T-helper 17 cell (primary cell): ENCODE results near the gene PTPRT. TPM values are rescaled to one million over a fixed set of nuclear protein-coding genes. Genes with fewer than 3 reads are reported as not detected.

Source experiments
- ATAC-seq: fragments of 150-1000 bp; cut with Tn5 transposase; 2 replicates; pipeline ENCODE4 v1.10.0; 2021; ENCODE audit warnings: mild to moderate bottlenecking, moderate library complexity
- DNase-seq, 3 donors: peaks; one replicate each; pipeline versions ENCODE4 v3.0.0 to v3.0.0-alpha.2; 2020 to 2021
- H3K9me3 ChIP-seq: one replicate; pipeline ENCODE4 v1.7.0; 2013; ENCODE audit warnings: low read length, mild to moderate bottlenecking; ENCODE audit not compliant: control insufficient read depth, poor library complexity, severe bottlenecking
- H3K27ac Mint-ChIP-seq: one replicate; pipeline ENCODE4 v1.8.0; 2022; ENCODE audit warnings: mild to moderate bottlenecking, moderate library complexity, mixed read lengths
- H3K27me3 Mint-ChIP-seq: one replicate; pipeline ENCODE4 v1.8.0; 2022; ENCODE audit warnings: mixed read lengths
- H3K36me3 Mint-ChIP-seq: one replicate; pipeline ENCODE4 v1.8.0; 2022; ENCODE audit warnings: low read depth, mixed read lengths
- H3K4me1 Mint-ChIP-seq: one replicate; pipeline ENCODE4 v1.8.0; 2022; ENCODE audit warnings: mild to moderate bottlenecking, mixed read lengths
- H3K4me3 Mint-ChIP-seq: one replicate; pipeline ENCODE4 v1.8.0; 2022; ENCODE audit warnings: mild to moderate bottlenecking, moderate library complexity, mixed read lengths
- total RNA-seq, 4 donors: library from RNA in 2 of 4; stranded (reverse) in 2 of 4; gene quantifications; one replicate each; pipeline ENCODE4 v1.2.3 and lab custom pipeline; 2022 to 2026

The PTPRT gene
- total RNA-seq, 2 donors from 2014 or later: not detected

- H3K4me3 Mint-ChIP-seq: no peak overlapping the region
- H3K4me1 Mint-ChIP-seq: no peaks in the 10 kb centered on the region
- ATAC-seq (no peak), DNase-seq (no peak)
- H3K9me3 ChIP-seq: no peaks in the 10 kb centered on the region
- H3K36me3 Mint-ChIP-seq: peaks cover 2% of the 10 kb centered on the region
- no peaks in the 10 kb centered on the region for H3K27me3 Mint-ChIP-seq
- H3K27ac Mint-ChIP-seq: no peak overlapping the region
These were observed 202.2 kb downstream of the PTPRT start for GRCh38 chr20:42987376-42988114.

- no peaks in the 10 kb centered on the region for H3K9me3 ChIP-seq
- no peaks in the 10 kb centered on the region for H3K27me3 Mint-ChIP-seq
- ATAC-seq (no peak), DNase-seq (no peak)
- H3K4me1 Mint-ChIP-seq: no peaks in the 10 kb centered on the region
- no peak overlapping the region for H3K27ac Mint-ChIP-seq
- no peak overlapping the region for H3K4me3 Mint-ChIP-seq
- peaks cover 2% of the 10 kb centered on the region for H3K36me3 Mint-ChIP-seq
These were observed 203.4 kb downstream of the PTPRT start for GRCh38 chr20:42986143-42986773.

GRCh38 chr20:42985628-42986027, 204.1 kb downstream of the PTPRT start:
- Mint-ChIP-seq H3K4me1 (no peaks in the 10 kb centered on the region), H3K27ac (no peak overlapping the region), H3K27me3 (no peaks in the 10 kb centered on the region), H3K36me3 (peaks cover 2% of the 10 kb centered on the region), H3K4me3 (no peak overlapping the region)
- ATAC-seq (no peak), DNase-seq (no peak)
- H3K9me3 ChIP-seq: no peaks in the 10 kb centered on the region

- H3K27ac Mint-ChIP-seq: no peak overlapping the region
These were observed 207.5 kb downstream of the PTPRT start for GRCh38 chr20:42982218-42982617.

GRCh38 chr20:42981253-42981652, 208.5 kb downstream of the PTPRT start:
- no peak overlapping the region for H3K4me3 Mint-ChIP-seq
- DNase-seq (no peak), ATAC-seq (no peak)
- peaks cover 2% of the 10 kb centered on the region for H3K36me3 Mint-ChIP-seq
- H3K27ac Mint-ChIP-seq: no peak overlapping the region
- H3K27me3 Mint-ChIP-seq: no peaks in the 10 kb centered on the region
- no peaks in the 10 kb centered on the region for H3K9me3 ChIP-seq
- H3K4me1 Mint-ChIP-seq: no peaks in the 10 kb centered on the region

More at GRCh38 chr20:42982218-42982617, 207.5 kb downstream of the PTPRT start:
- Mint-ChIP-seq H3K4me1 (no peaks in the 10 kb centered on the region), H3K36me3 (peaks cover 2% of the 10 kb centered on the region), H3K27me3 (no peaks in the 10 kb centered on the region), H3K4me3 (no peak overlapping the region)
- H3K9me3 ChIP-seq: no peaks in the 10 kb centered on the region
- no peak for ATAC-seq
- DNase-seq: no peak

GRCh38 chr20:42979720-42980119, 210.0 kb downstream of the PTPRT start:
- H3K9me3 ChIP-seq: no peaks in the 10 kb centered on the region
- no peak overlapping the region for H3K4me3 Mint-ChIP-seq
- H3K4me1 Mint-ChIP-seq: no peaks in the 10 kb centered on the region
- no peak overlapping the region for H3K27ac Mint-ChIP-seq
- no peaks in the 10 kb centered on the region for H3K27me3 Mint-ChIP-seq
- H3K36me3 Mint-ChIP-seq: peaks cover under 1% of the 10 kb centered on the region
- no peak for DNase-seq
- no peak for ATAC-seq

- Mint-ChIP-seq H3K27me3 (no peaks in the 10 kb centered on the region), H3K36me3 (no peaks in the 10 kb centered on the region), H3K4me3 (no peak overlapping the region), H3K27ac (no peak overlapping the region), H3K4me1 (no peaks in the 10 kb centered on the region)
- no peaks in the 10 kb centered on the region for H3K9me3 ChIP-seq
- ATAC-seq (no peak), DNase-seq (no peak)
These were observed 211.3 kb downstream of the PTPRT start for GRCh38 chr20:42978184-42978974.

- H3K9me3 ChIP-seq: no peaks in the 10 kb centered on the region
- Mint-ChIP-seq H3K27me3 (no peaks in the 10 kb centered on the region), H3K27ac (no peak overlapping the region), H3K4me1 (no peaks in the 10 kb centered on the region), H3K4me3 (no peak overlapping the region), H3K36me3 (no peaks in the 10 kb centered on the region)
- ATAC-seq (no peak), DNase-seq (no peak)
These were observed 213.7 kb downstream of the PTPRT start for GRCh38 chr20:42975974-42976373.

- no peak overlapping the region for H3K4me3 Mint-ChIP-seq
- no peaks in the 10 kb centered on the region for H3K4me1 Mint-ChIP-seq
These were observed 215.4 kb downstream of the PTPRT start for GRCh38 chr20:42974347-42974746.

GRCh38 chr20:42972591-42972990, 217.1 kb downstream of the PTPRT start:
- no peak overlapping the region for H3K4me3 Mint-ChIP-seq
- no peak for DNase-seq
- H3K9me3 ChIP-seq: no peaks in the 10 kb centered on the region
- H3K4me1 Mint-ChIP-seq: no peaks in the 10 kb centered on the region
- ATAC-seq: no peak
- H3K36me3 Mint-ChIP-seq: no peaks in the 10 kb centered on the region
- H3K27me3 Mint-ChIP-seq: no peaks in the 10 kb centered on the region
- no peak overlapping the region for H3K27ac Mint-ChIP-seq

More at GRCh38 chr20:42974347-42974746, 215.4 kb downstream of the PTPRT start:
- ATAC-seq (no peak), DNase-seq (no peak)
- H3K27ac Mint-ChIP-seq: no peak overlapping the region
- H3K9me3 ChIP-seq: no peaks in the 10 kb centered on the region
- no peaks in the 10 kb centered on the region for H3K27me3 Mint-ChIP-seq
- H3K36me3 Mint-ChIP-seq: no peaks in the 10 kb centered on the region

GRCh38 chr20:42968746-42969145, 221.0 kb downstream of the PTPRT start:
- DNase-seq: no peak
- no peaks in the 10 kb centered on the region for H3K9me3 ChIP-seq
- Mint-ChIP-seq H3K27me3 (no peaks in the 10 kb centered on the region), H3K4me3 (no peak overlapping the region), H3K4me1 (no peaks in the 10 kb centered on the region), H3K36me3 (no peaks in the 10 kb centered on the region), H3K27ac (no peak overlapping the region)
- ATAC-seq: no peak

- Mint-ChIP-seq H3K4me3 (no peak overlapping the region), H3K36me3 (no peaks in the 10 kb centered on the region), H3K27me3 (no peaks in the 10 kb centered on the region), H3K4me1 (no peaks in the 10 kb centered on the region), H3K27ac (no peak overlapping the region)
- DNase-seq (no peak), ATAC-seq (no peak)
- no peaks in the 10 kb centered on the region for H3K9me3 ChIP-seq
These were observed 225.9 kb downstream of the PTPRT start for GRCh38 chr20:42963796-42964195.

GRCh38 chr20:42961771-42962170, 227.9 kb downstream of the PTPRT start:
- no peak for ATAC-seq
- H3K27me3 Mint-ChIP-seq: no peaks in the 10 kb centered on the region
- H3K36me3 Mint-ChIP-seq: no peaks in the 10 kb centered on the region
- no peaks in the 10 kb centered on the region for H3K4me1 Mint-ChIP-seq
- H3K27ac Mint-ChIP-seq: no peak overlapping the region
- H3K9me3 ChIP-seq: no peaks in the 10 kb centered on the region
- no peak overlapping the region for H3K4me3 Mint-ChIP-seq
- DNase-seq: no peak
